ENCODE data around the gene SPATS2L. TPM values are rescaled to one million over a fixed set of nuclear protein-coding genes. Genes with fewer than 3 reads are reported as not detected.

The SPATS2L gene
- total RNA-seq, 1 donor from 2014 or later: 192 TPM

DNA sequence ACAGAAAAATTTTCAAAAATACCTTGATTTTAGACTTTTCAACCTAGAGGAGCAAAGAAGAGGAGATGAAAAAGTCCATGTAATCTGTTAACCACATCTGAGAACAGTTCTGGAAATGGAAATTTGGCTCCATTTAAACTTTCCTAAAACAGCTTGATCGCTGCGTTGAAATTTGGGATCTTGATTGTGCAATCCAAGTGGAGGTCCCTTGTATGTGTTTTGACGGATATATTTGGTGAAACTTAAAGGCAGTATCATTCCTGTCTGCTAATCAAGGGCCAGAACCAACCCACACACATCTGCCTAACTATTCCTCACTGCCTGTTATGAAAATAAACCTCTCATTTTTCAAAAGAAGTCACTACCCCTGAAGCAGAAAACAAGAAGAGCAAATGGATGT lies 46.6 kb downstream of the SPATS2L start:
- Mint-ChIP-seq H3K36me3 (ENCODE audit: low read depth, unreplicated experiment) (peaks cover 11% of the 10 kb centered on the region), H3K4me1 (ENCODE audit: low read depth, unreplicated experiment) (peaks cover 71% of the 10 kb centered on the region), H3K9me3 (ENCODE audit: unreplicated experiment) (no peaks in the 10 kb centered on the region), H3K27me3 (ENCODE audit: low read depth, unreplicated experiment) (no peaks in the 10 kb centered on the region), H3K27ac (ENCODE audit: unreplicated experiment) (peak overlapping the region; percentile 94), H3K4me3 (ENCODE audit: unreplicated experiment) (no peak overlapping the region)
- TF ChIP-seq EZH2 (IDR thresholded peaks at IDR 0.05; ENCODE audit: insufficient read depth, low read length): no peak
- no peaks in the 10 kb centered on the region for H3K36me3 ChIP-seq (ENCODE audit: insufficient read depth, low read length)
- FAIRE-seq (peak; percentile 50), DNase-seq (ENCODE audit: low read depth) (peak; percentile 83)
- peaks cover 79% of the 10 kb centered on the region for H3K79me2 ChIP-seq (ENCODE audit: insufficient read depth, low read length)
- no peak overlapping the region for H3K4me3 ChIP-seq (ENCODE audit: insufficient read depth, low read depth, low read length)
- H3K27me3 ChIP-seq (ENCODE audit: insufficient read depth, low read length): no peaks in the 10 kb centered on the region
- H3K9ac ChIP-seq (ENCODE audit: low read length): peak overlapping the region; percentile 2
- H3K4me2 ChIP-seq (ENCODE audit: low read length): peak overlapping the region; percentile 55
- H2AFZ ChIP-seq (ENCODE audit: low read depth, low read length): no peak overlapping the region
- H4K20me1 ChIP-seq (ENCODE audit: insufficient read depth, low read length): peaks cover 18% of the 10 kb centered on the region
- no peaks in the 10 kb centered on the region for H3K9me3 ChIP-seq (ENCODE audit: insufficient read depth, low read depth, low read length)
- H3K4me1 ChIP-seq (ENCODE audit: insufficient read depth, low read length): peaks cover 35% of the 10 kb centered on the region
- peak overlapping the region; percentile 41 for H3K27ac ChIP-seq (ENCODE audit: low read depth, low read length)

GRCh38 chr2:200353874-200354273 lies 47.4 kb downstream of the SPATS2L start:
- Histone ChIP-seq H4K20me1 (ENCODE audit: insufficient read depth, low read length) (peaks cover 15% of the 10 kb centered on the region), H2AFZ (ENCODE audit: low read depth, low read length) (no peak overlapping the region), H3K9ac (ENCODE audit: low read length) (no peak overlapping the region), H3K4me1 (ENCODE audit: insufficient read depth, low read length) (peaks cover 35% of the 10 kb centered on the region), H3K27ac (ENCODE audit: low read depth, low read length) (no peak overlapping the region), H3K79me2 (ENCODE audit: insufficient read depth, low read length) (peaks cover 79% of the 10 kb centered on the region), H3K4me2 (ENCODE audit: low read length) (peak overlapping the region; percentile 55), H3K9me3 (ENCODE audit: insufficient read depth, low read depth, low read length) (no peaks in the 10 kb centered on the region), H3K27me3 (ENCODE audit: insufficient read depth, low read length) (no peaks in the 10 kb centered on the region), H3K36me3 (ENCODE audit: insufficient read depth, low read length) (no peaks in the 10 kb centered on the region), H3K4me3 (ENCODE audit: insufficient read depth, low read depth, low read length) (no peak overlapping the region)
- TF ChIP-seq EZH2 (IDR thresholded peaks at IDR 0.05; ENCODE audit: insufficient read depth, low read length): no peak
- TF ChIP-seq, protein P1, sequence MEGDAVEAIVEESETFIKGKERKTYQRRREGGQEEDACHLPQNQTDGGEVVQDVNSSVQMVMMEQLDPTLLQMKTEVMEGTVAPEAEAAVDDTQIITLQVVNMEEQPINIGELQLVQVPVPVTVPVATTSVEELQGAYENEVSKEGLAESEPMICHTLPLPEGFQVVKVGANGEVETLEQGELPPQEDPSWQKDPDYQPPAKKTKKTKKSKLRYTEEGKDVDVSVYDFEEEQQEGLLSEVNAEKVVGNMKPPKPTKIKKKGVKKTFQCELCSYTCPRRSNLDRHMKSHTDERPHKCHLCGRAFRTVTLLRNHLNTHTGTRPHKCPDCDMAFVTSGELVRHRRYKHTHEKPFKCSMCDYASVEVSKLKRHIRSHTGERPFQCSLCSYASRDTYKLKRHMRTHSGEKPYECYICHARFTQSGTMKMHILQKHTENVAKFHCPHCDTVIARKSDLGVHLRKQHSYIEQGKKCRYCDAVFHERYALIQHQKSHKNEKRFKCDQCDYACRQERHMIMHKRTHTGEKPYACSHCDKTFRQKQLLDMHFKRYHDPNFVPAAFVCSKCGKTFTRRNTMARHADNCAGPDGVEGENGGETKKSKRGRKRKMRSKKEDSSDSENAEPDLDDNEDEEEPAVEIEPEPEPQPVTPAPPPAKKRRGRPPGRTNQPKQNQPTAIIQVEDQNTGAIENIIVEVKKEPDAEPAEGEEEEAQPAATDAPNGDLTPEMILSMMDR (IDR thresholded peaks at IDR 0.05; ENCODE audit: insufficient read depth, low read depth, low read length): no peak
- Mint-ChIP-seq H3K9me3 (ENCODE audit: unreplicated experiment) (no peaks in the 10 kb centered on the region), H3K4me1 (ENCODE audit: low read depth, unreplicated experiment) (peaks cover 74% of the 10 kb centered on the region), H3K4me3 (ENCODE audit: unreplicated experiment) (no peak overlapping the region), H3K27ac (ENCODE audit: unreplicated experiment) (peak overlapping the region; percentile 94), H3K36me3 (ENCODE audit: low read depth, unreplicated experiment) (peaks cover 11% of the 10 kb centered on the region), H3K27me3 (ENCODE audit: low read depth, unreplicated experiment) (no peaks in the 10 kb centered on the region)
- no peak for FAIRE-seq
- DNase-seq (ENCODE audit: low read depth): peak; percentile 41

GRCh38 chr2:200354833-200355751 lies 48.6 kb downstream of the SPATS2L start:
- H3K27me3 Mint-ChIP-seq (ENCODE audit: low read depth, unreplicated experiment): no peaks in the 10 kb centered on the region
- no peaks in the 10 kb centered on the region for H3K9me3 Mint-ChIP-seq (ENCODE audit: unreplicated experiment)
- no peak overlapping the region for H2AFZ ChIP-seq (ENCODE audit: low read depth, low read length)
- peak overlapping the region; percentile 45 for H3K27ac Mint-ChIP-seq (ENCODE audit: unreplicated experiment)
- no peak overlapping the region for H3K27ac ChIP-seq (ENCODE audit: low read depth, low read length)
- peaks cover 79% of the 10 kb centered on the region for H3K79me2 ChIP-seq (ENCODE audit: insufficient read depth, low read length)
- H3K36me3 Mint-ChIP-seq (ENCODE audit: low read depth, unreplicated experiment): peaks cover 7% of the 10 kb centered on the region
- H3K4me1 Mint-ChIP-seq (ENCODE audit: low read depth, unreplicated experiment): peaks cover 77% of the 10 kb centered on the region
- DNase-seq (ENCODE audit: low read depth): no peak
- no peak overlapping the region for H3K4me3 ChIP-seq (ENCODE audit: insufficient read depth, low read depth, low read length)
- H3K4me1 ChIP-seq (ENCODE audit: insufficient read depth, low read length): peaks cover 35% of the 10 kb centered on the region
- peak; percentile 20 for FAIRE-seq
- H4K20me1 ChIP-seq (ENCODE audit: insufficient read depth, low read length): peaks cover 19% of the 10 kb centered on the region
- no peak for TF ChIP-seq EZH2 (IDR thresholded peaks at IDR 0.05; ENCODE audit: insufficient read depth, low read length)
- TF ChIP-seq, protein P1 (IDR thresholded peaks at IDR 0.05; ENCODE audit: insufficient read depth, low read depth, low read length): no peak
- no peak overlapping the region for H3K4me2 ChIP-seq (ENCODE audit: low read length)
- no peaks in the 10 kb centered on the region for H3K9me3 ChIP-seq (ENCODE audit: insufficient read depth, low read depth, low read length)
- no peaks in the 10 kb centered on the region for H3K36me3 ChIP-seq (ENCODE audit: insufficient read depth, low read length)
- no peaks in the 10 kb centered on the region for H3K27me3 ChIP-seq (ENCODE audit: insufficient read depth, low read length)
- no peak overlapping the region for H3K9ac ChIP-seq (ENCODE audit: low read length)
- H3K4me3 Mint-ChIP-seq (ENCODE audit: unreplicated experiment): no peak overlapping the region
